Measurements from ENCODE around the gene BLCAP.
"Not testable (repeated sequence)": the region's sequence is repeated elsewhere in the genome, so short reads cannot be mapped to it uniquely, and the experiment has no call there.

DNA sequence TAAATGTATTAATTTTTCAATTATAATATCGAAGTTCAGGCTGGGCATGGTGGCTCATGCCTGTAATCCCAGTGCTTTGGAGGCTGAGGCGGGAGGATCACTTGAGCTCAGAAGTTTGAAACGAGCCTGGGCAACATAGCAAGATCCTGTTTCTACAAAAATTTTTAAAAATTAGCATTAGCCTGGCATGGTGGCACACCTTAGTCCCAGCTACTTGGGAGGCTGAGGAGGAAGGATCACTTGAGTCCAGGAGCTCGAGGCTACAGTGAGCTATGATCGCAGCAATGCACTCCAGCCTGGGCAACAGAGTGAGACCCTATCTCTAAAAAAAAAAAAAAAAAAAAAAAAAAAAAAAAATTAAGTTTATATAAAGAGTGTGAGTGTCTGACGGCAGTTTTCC is 55.2 kb downstream of the BLCAP start:
- not testable (repeated sequence) for TF ChIP-seq POLR2AphosphoS5 (IDR thresholded peaks at IDR 0.05)
- TF ChIP-seq, protein P1, sequence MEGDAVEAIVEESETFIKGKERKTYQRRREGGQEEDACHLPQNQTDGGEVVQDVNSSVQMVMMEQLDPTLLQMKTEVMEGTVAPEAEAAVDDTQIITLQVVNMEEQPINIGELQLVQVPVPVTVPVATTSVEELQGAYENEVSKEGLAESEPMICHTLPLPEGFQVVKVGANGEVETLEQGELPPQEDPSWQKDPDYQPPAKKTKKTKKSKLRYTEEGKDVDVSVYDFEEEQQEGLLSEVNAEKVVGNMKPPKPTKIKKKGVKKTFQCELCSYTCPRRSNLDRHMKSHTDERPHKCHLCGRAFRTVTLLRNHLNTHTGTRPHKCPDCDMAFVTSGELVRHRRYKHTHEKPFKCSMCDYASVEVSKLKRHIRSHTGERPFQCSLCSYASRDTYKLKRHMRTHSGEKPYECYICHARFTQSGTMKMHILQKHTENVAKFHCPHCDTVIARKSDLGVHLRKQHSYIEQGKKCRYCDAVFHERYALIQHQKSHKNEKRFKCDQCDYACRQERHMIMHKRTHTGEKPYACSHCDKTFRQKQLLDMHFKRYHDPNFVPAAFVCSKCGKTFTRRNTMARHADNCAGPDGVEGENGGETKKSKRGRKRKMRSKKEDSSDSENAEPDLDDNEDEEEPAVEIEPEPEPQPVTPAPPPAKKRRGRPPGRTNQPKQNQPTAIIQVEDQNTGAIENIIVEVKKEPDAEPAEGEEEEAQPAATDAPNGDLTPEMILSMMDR (IDR thresholded peaks at IDR 0.05), result not testable (repeated sequence)
